ENCODE data around the gene BBS9. TPM values are rescaled to one million over a fixed set of nuclear protein-coding genes. Genes with fewer than 3 reads are reported as not detected.
"Not testable (repeated sequence)": the region's sequence is repeated elsewhere in the genome, so short reads cannot be mapped to it uniquely, and the experiment has no call there.

BBS9 gene
- total RNA-seq, 1 donor, result 33.3 TPM

DNA sequence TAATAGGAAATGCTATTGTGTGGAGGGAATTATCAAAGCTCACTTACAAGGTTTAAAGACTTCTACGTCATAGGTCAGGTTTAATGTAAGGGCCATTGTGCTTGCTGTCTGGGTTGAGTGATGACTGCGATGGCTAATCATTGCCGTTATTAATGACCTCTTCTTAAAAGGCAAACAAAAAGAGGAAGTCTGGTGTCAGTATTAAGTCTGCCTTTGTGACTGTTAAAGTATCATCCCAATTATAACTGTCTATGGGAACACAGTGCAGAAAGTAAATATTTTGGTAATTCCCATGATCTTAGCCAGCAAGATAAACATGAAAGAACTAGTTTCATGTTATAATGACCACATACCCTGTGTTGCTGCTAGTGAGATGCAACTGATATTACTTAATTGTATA lies 382.4 kb downstream of the BBS9 start:
- no peak for TF ChIP-seq CTCF (IDR thresholded peaks at IDR 0.05; ENCODE audit: extremely low read depth, low read depth, low read length)
- Histone ChIP-seq H3K9me3 (ENCODE audit: low read depth, low read length) (no peaks in the 10 kb centered on the region), H2AFZ (ENCODE audit: low read length) (no peak overlapping the region), H3K4me2 (ENCODE audit: insufficient read depth, low read length) (no peak overlapping the region), H4K20me1 (ENCODE audit: insufficient read depth, low read length) (no peaks in the 10 kb centered on the region), H3K27ac (ENCODE audit: low read depth, low read length) (no peak overlapping the region), H3K27me3 (ENCODE audit: insufficient read depth, low read length) (no peaks in the 10 kb centered on the region), H3K36me3 (ENCODE audit: insufficient read depth, low read length) (no peaks in the 10 kb centered on the region), H3K4me3 (ENCODE audit: insufficient read depth, low read length) (no peak overlapping the region), H3K79me2 (ENCODE audit: insufficient read depth, low read length) (no peaks in the 10 kb centered on the region), H3K4me1 (ENCODE audit: insufficient read depth, low read length) (peaks cover 4% of the 10 kb centered on the region)
- no peak for DNase-seq (ENCODE audit: insufficient read length, low spot score, missing footprints)

GRCh38 chr7:33516568-33516967 lies 387.2 kb downstream of the BBS9 start:
- H2AFZ ChIP-seq (ENCODE audit: low read length), result no peak overlapping the region
- no peaks in the 10 kb centered on the region for H3K27me3 ChIP-seq (ENCODE audit: insufficient read depth, low read length)
- no peak overlapping the region for H3K4me3 ChIP-seq (ENCODE audit: insufficient read depth, low read length)
- H3K27ac ChIP-seq (ENCODE audit: low read depth, low read length), result no peak overlapping the region
- H3K4me1 ChIP-seq (ENCODE audit: insufficient read depth, low read length), result peaks cover 4% of the 10 kb centered on the region
- H3K4me2 ChIP-seq (ENCODE audit: insufficient read depth, low read length), result no peak overlapping the region
- H3K36me3 ChIP-seq (ENCODE audit: insufficient read depth, low read length), result no peaks in the 10 kb centered on the region
- no peaks in the 10 kb centered on the region for H3K9me3 ChIP-seq (ENCODE audit: low read depth, low read length)
- DNase-seq (ENCODE audit: insufficient read length, low spot score, missing footprints), result no peak
- no peaks in the 10 kb centered on the region for H3K79me2 ChIP-seq (ENCODE audit: insufficient read depth, low read length)
- TF ChIP-seq CTCF (IDR thresholded peaks at IDR 0.05; ENCODE audit: extremely low read depth, low read depth, low read length), result no peak
- no peaks in the 10 kb centered on the region for H4K20me1 ChIP-seq (ENCODE audit: insufficient read depth, low read length)

DNA sequence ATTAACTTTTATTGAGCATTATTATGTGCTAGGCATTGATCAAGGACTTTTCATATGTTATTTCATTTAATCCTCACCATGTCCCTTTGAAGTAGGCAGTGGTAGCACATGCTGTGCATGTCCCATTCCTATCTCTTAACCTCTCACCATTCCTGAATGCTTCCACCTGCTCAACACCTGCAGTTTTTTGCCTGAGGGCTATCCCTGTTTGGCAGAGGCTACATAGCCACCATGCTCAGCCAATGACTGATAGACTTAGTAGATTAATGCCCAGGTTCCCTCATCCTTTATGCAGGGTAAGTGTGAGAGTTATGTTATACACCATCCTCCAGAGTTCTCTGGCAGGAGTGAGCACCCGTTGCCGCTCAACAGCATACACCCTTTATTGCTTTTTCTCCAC lies 387.8 kb downstream of the BBS9 start:
- no peaks in the 10 kb centered on the region for H3K27me3 ChIP-seq (ENCODE audit: insufficient read depth, low read length)
- H4K20me1 ChIP-seq (ENCODE audit: insufficient read depth, low read length), result no peaks in the 10 kb centered on the region
- H3K36me3 ChIP-seq (ENCODE audit: insufficient read depth, low read length), result no peaks in the 10 kb centered on the region
- DNase-seq (ENCODE audit: insufficient read length, low spot score, missing footprints), result no peak
- no peak for TF ChIP-seq CTCF (IDR thresholded peaks at IDR 0.05; ENCODE audit: extremely low read depth, low read depth, low read length)
- H3K4me3 ChIP-seq (ENCODE audit: insufficient read depth, low read length), result no peak overlapping the region
- no peak overlapping the region for H2AFZ ChIP-seq (ENCODE audit: low read length)
- no peaks in the 10 kb centered on the region for H3K79me2 ChIP-seq (ENCODE audit: insufficient read depth, low read length)
- no peaks in the 10 kb centered on the region for H3K9me3 ChIP-seq (ENCODE audit: low read depth, low read length)
- peaks cover 4% of the 10 kb centered on the region for H3K4me1 ChIP-seq (ENCODE audit: insufficient read depth, low read length)
- no peak overlapping the region for H3K27ac ChIP-seq (ENCODE audit: low read depth, low read length)
- H3K4me2 ChIP-seq (ENCODE audit: insufficient read depth, low read length), result no peak overlapping the region

GRCh38 chr7:33527008-33527407 lies 397.6 kb downstream of the BBS9 start:
- H3K4me1 ChIP-seq (ENCODE audit: insufficient read depth, low read length); H3K4me3 ChIP-seq (ENCODE audit: insufficient read depth, low read length); H3K27me3 ChIP-seq (ENCODE audit: insufficient read depth, low read length); H4K20me1 ChIP-seq (ENCODE audit: insufficient read depth, low read length); H3K79me2 ChIP-seq (ENCODE audit: insufficient read depth, low read length); DNase-seq (ENCODE audit: insufficient read length, low spot score, missing footprints); H3K27ac ChIP-seq (ENCODE audit: low read depth, low read length); H3K4me2 ChIP-seq (ENCODE audit: insufficient read depth, low read length); H3K9me3 ChIP-seq (ENCODE audit: low read depth, low read length); H2AFZ ChIP-seq (ENCODE audit: low read length); H3K36me3 ChIP-seq (ENCODE audit: insufficient read depth, low read length): not testable (repeated sequence)

DNA sequence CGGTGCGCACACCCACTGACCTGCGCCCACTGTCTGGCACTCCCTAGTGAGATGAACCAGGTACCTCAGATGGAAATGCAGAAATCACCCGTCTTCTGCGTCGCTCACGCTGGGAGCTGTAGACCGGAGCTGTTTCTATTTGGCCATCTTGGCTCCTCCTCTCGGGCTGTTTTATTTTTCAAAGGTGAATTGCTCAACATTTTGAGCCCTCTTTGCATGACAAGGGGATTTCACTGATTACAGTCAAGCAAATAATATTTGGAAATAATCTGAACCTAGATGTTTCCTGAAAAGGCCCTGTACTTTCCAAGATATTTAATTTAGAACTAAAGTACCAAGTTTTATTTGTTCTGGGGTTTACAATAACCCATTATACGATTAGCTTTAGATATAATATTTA lies 398.2 kb downstream of the BBS9 start:
- H3K4me3 ChIP-seq (ENCODE audit: insufficient read depth, low read length); H2AFZ ChIP-seq (ENCODE audit: low read length): not testable (repeated sequence)

More for the DNA sequence above, 398.2 kb downstream of the BBS9 start:
- H4K20me1 ChIP-seq (ENCODE audit: insufficient read depth, low read length); DNase-seq (ENCODE audit: insufficient read length, low spot score, missing footprints); H3K4me2 ChIP-seq (ENCODE audit: insufficient read depth, low read length); H3K9me3 ChIP-seq (ENCODE audit: low read depth, low read length); H3K27ac ChIP-seq (ENCODE audit: low read depth, low read length); H3K4me1 ChIP-seq (ENCODE audit: insufficient read depth, low read length); H3K27me3 ChIP-seq (ENCODE audit: insufficient read depth, low read length); H3K36me3 ChIP-seq (ENCODE audit: insufficient read depth, low read length); H3K79me2 ChIP-seq (ENCODE audit: insufficient read depth, low read length): not testable (repeated sequence)
